Measurements from ENCODE around the gene ANGEL2. TPM values are rescaled to one million over a fixed set of nuclear protein-coding genes. Genes with fewer than 3 reads are reported as not detected.

The ANGEL2 gene
- total and polyA plus RNA-seq, 12 donors, result 6.1 to 22.0 (median 18.6) TPM

GRCh38 chr1:212983482-212983881 is 32.2 kb downstream of the ANGEL2 start:
- WGBS, 2 donors, result 96 to 97% methylated on average over 3 of the region's 3 CpGs
- Histone ChIP-seq H3K4me1 (peaks cover 7 to 37% (median 26%) of the 10 kb centered on the region in 9 donors), H3K27ac (no peak overlapping the region), H3K9me3 (no peaks in the 10 kb centered on the region), H3K36me3 (peaks cover 0 to 3% (median 0%) of the 10 kb centered on the region in 9 donors), H3K27me3 (no peaks in the 10 kb centered on the region), H3K4me3 (no peak overlapping the region)
- TF ChIP-seq CTCF (IDR thresholded peaks at IDR 0.05), result no peak
- DNase-seq, result no peak
- ATAC-seq, result no peak
- intact Hi-C loops (cut with DNase I), result loop anchor here in 2 of 10 donors (10.0 kb wide), 2 partner anchors 159 to 329 kb away; no protein-coding TSS in a partner anchor

GRCh38 chr1:212982430-212983152 is 33.1 kb downstream of the ANGEL2 start:
- H3K4me3 ChIP-seq, result no peak overlapping the region
- WGBS, 2 donors, result 44 to 57% methylated on average over 6 of the region's 6 CpGs
- peak in 7 of 8 donors; percentile 47 to 89 (median 76) for ATAC-seq
- no peaks in the 10 kb centered on the region for H3K9me3 ChIP-seq
- peak in 1 of 2 donors; percentile 54 for DNase-seq
- TF ChIP-seq CTCF (IDR thresholded peaks at IDR 0.05), result no peak
- H3K36me3 ChIP-seq, result no peaks in the 10 kb centered on the region
- peak overlapping the region in 1 of 10 donors; percentile 48 for H3K27ac ChIP-seq
- H3K27me3 ChIP-seq, result no peaks in the 10 kb centered on the region
- intact Hi-C loops (cut with DNase I), result loop anchor here in 2 of 10 donors (10.0 kb wide), 2 partner anchors 158 to 328 kb away; no protein-coding TSS in a partner anchor
- H3K4me1 ChIP-seq, result peaks cover 7 to 37% (median 26%) of the 10 kb centered on the region in 9 donors

GRCh38 chr1:212981571-212982328 is 33.9 kb downstream of the ANGEL2 start:
- intact Hi-C loops (cut with DNase I), result loop anchor here in 2 of 10 donors (10.0 kb wide), 2 partner anchors 157 to 327 kb away; no protein-coding TSS in a partner anchor
- H3K27me3 ChIP-seq, result no peaks in the 10 kb centered on the region
- H3K36me3 ChIP-seq, result no peaks in the 10 kb centered on the region
- H3K9me3 ChIP-seq, result no peaks in the 10 kb centered on the region
- peak overlapping the region in 6 of 10 donors; percentile 2 to 55 (median 28) for H3K27ac ChIP-seq
- WGBS, 2 donors, result 52 to 58% methylated on average over 13 of the region's 13 CpGs
- peak in 1 of 2 donors; percentile 25 for DNase-seq
- peaks cover 7 to 37% (median 26%) of the 10 kb centered on the region in 9 donors for H3K4me1 ChIP-seq
- no peak overlapping the region for H3K4me3 ChIP-seq
- peak in 6 of 8 donors; percentile 25 to 61 (median 32) for ATAC-seq
- no peak for TF ChIP-seq CTCF (IDR thresholded peaks at IDR 0.05)

- no peaks in the 10 kb centered on the region for H3K36me3 ChIP-seq
- TF ChIP-seq CTCF (IDR thresholded peaks at IDR 0.05), result no peak
- DNase-seq, result peak; percentile 35 to 55
Observed at GRCh38 chr1:212981025-212981495, 34.6 kb downstream of the ANGEL2 start.

More at GRCh38 chr1:212981025-212981495, 34.6 kb downstream of the ANGEL2 start:
- Histone ChIP-seq H3K9me3 (no peaks in the 10 kb centered on the region), H3K4me3 (no peak overlapping the region), H3K27ac (peak overlapping the region in 7 of 10 donors; percentile 2 to 55 (median 25)), H3K4me1 (peaks cover 7 to 37% (median 26%) of the 10 kb centered on the region in 9 donors), H3K27me3 (no peaks in the 10 kb centered on the region)
- ATAC-seq, result peak; percentile 32 to 81 (median 63)
- 36 to 38% methylated on average over 11 of the region's 11 CpGs for WGBS, 2 donors
- intact Hi-C loops (cut with DNase I), result loop anchor here in 2 of 10 donors (10.0 kb wide), 2 partner anchors 156 to 326 kb away; no protein-coding TSS in a partner anchor
